NCI-H460 (cell line): ENCODE results near the gene GNB5. TPM values are rescaled to one million over a fixed set of nuclear protein-coding genes. Genes with fewer than 3 reads are reported as not detected.

Experiments used
- DNase-seq: peaks from one replicate; pipeline ENCODE4 v3.0.0-alpha.2; 2016; ENCODE audit warnings: low read depth; ENCODE audit errors: extremely low read depth
- total RNA-seq: library from RNA; depleted of rRNA; stranded (reverse); fragments of >200 nt; shearing (Covaris generic); gene quantifications from 2 replicates; pipeline ENCODE4 v1.2.3, GENCODE V29; 2014

GNB5 gene
- total RNA-seq, 1 experiment from 2014 or later, result 121 TPM

DNA sequence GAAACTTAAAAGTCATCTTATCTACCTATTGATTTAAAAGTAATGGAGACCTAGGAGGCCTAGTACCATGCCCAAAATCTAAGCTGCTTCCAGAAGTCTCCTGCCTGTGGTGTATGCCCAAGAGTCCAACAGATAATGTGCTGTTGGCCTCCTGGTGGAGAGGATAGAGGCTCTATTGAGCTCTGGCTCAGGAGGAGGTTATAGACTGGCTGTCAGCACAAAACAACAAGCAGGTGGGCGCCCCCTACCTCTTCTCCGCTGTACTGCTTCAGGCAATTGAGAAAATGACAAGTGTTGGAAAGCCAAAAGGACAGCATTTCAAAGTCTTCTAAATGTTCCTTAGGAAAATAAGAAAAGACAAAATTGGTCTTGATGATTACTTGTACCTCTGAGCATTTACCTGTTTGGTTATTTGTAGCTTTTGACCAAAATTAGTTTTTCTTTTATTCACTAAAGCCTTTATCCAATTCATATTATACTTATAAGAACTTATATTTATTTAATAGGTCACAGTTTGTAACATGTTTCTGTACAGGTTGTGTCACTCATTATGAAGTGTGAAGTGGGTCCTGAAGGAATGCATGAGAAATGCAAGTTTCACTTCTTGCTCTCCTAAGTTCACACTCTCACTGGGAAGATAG is 17.2 kb upstream of the GNB5 start:
- DNase-seq, result peak; percentile 74

DNA sequence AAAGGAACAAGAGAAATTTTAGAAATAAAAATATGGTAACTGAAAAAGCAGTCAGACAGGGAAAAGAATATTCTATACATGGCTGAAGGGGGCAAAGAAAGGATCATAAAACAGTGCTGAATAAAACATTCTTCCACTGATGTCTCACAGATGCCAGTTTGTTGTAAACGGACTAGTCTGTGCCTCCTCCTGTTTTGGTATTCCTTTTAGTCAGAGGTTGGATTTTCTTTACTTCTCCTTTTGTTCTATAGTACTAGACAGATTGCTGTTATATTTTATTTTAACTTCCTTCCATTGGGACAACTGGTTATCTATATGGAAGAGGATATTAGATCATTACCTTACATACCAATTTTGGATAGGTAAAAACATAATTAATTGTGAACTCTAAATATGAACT is 16.0 kb upstream of the GNB5 start:
- no peak for DNase-seq

DNA sequence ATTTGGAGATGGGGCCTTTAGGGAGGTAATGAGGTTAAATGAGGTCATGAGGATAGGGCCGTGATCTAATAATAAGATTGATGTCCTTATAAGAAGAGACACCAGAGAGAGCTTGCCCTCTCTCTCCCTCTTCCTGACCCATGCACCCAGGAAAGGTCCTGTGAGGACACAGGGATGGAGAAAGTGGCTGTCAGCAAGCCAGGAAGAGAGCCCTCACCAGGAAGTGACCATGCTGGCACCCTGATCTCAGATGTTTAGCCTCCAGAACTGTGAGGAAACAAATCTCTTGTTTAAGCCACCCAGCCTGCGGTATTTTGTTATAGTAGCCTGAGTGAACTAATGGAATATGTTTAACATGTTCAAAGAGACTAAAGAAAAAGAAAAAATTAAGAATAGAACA is 15.3 kb upstream of the GNB5 start:
- no peak for DNase-seq

DNA sequence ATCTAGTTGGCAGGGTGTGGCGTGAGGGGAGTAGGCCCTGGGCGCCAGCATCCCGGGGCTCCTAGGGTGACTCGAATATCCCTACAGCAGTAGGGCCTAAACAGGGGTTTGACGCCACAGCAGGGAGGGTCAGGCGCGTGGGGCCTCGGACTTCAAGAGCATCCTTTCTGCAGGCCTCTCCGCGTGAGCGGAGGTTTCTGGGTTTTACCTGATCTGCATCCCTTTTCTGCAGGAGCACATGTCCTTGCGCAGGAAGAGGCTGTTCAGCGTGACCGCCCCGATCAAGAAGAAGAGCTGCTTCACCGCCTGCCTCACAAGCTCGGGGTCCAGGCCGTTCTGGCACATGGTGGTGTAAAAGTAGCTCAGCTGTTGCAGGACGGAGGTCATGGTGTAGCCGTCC is 13.5 kb upstream of the GNB5 start:
- DNase-seq, result no peak

DNA sequence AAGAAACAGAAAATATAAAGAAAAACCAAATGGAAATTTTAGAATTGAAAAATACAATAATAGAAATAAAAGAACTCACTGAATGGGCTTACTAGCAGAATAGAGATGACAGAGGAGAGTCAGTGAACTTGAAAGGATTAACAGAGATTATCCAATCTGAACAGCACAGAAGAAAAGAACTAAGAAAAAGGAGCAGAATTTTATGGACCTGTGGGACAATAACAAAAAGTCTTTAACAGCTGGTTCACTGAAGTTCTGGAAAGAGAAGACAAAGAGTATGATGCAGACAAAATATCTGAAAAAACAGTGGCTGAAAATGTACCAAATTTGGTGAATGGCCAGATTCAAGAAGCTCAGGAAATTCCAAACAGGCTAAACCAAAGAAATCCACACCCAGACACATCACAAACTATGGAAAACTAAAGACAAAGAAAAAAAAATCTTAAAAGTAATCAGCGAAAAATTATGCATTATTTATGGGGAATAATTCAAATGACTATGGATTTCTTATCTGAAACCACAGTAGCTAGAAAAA is 9.7 kb upstream of the GNB5 start:
- no peak for DNase-seq

DNA sequence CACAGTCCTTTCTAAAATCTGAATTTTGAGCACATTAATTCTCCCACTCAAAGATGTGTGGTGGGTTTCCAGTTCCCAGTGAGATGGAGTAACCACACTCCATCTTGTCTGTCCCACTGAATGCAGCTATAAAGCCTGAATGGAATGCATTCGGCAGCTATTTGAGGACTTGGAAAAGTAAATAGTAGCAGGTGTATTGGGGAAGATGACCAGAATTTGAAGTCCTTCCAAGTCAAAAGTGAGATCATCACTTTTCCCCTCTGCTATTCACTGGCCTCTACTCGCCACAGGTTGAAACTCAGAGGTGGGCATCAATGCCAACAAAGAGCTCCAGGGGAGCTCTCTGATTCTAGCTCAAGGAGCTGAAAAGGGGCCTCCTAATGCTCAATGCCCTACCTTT is 8.1 kb upstream of the GNB5 start:
- DNase-seq, result no peak

DNA sequence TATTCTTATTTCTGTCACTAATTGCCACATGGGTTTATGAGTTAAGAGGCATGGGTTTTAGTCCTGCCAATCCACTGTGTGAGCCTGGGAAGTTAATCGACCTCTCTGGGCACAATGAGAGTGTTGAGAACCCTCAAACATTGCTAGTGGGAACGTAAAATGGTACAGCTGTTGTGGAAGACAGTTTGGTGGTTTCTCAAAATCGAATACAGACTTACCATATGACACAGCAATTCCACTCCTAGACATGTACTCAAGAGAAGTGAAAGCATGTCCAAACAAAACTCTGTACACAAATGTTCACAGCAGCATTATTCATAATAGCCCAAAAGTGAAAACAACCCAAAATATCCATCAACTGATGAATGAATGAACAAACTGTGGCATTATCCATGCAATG is 5.7 kb upstream of the GNB5 start:
- DNase-seq, result no peak

DNA sequence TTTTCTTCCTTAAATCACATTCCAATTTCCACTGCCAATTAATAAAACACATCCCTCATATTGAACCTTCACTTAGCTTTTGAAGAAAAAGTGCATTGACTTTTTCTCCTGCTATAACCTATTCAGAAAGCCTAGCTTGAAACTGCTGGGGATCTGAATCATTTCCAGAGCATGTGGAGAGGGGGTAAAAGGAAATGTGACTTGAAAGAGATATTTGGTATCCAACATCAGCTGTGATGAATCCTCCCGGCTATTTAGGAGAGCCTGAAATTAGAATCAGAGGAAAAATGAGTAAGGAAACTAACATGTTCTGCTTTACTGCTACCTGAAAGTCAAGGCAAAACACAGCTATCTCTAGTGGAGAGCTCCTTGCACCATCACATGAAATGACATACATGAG is 2.6 kb upstream of the GNB5 start:
- no peak for DNase-seq

DNA sequence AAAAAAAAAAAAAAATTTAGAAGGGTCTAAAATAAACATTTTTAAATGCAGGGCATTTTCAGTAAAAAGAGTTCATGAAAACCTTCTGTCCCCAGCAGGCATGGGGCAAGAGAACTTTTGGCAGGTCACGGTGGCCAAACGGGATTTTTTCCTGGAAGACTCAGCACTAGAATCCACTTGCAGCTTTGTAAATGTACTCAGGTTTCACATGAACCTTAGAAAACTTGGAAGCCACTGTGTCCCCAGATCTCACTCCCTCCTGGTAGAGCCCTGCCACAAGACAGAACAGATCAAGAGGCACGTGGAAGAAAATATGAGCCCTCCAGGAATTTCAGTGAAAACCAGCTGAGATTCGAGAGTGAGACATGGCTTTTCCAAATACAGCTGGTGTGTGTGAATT is 2.1 kb upstream of the GNB5 start:
- DNase-seq, result no peak

DNA sequence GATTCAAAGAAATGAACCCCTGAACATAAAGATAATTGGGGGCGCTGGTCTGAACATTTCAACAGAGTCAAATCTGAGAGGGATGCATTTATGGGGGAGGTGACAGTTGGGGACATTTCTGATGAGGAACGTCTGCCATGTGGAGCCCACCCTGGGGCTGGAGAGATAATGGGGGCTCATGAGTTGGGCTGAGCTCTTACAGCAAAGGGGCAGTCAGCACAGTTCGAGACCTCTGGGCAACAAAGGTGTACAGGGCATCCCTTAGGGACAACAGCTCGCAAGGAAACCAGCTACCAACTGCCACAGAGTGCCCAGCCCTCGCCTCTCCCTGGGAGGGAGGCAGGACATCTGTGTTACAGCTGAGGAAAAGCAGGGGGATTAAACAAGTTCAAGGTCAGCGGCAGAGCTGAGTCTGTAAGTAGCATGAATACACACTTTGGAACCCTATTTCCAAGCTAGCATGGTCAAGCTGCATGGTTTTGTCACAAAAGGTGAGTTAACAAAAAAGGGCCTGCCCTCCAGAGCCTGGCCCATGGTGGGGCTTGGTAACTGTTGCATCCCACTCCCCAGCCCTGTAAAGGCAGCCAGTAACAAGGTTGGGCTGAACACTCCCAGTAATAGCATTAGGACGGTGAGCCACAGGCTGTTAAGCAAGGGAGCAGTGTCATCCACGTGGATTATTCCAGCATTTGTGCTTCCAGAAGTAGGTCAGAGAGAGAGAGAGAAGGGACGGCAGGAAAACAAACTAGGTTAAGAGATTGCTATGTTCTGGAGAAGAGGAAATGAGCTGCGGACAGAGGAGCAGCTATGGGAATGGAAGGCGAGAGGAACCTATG is 4.3 kb downstream of the GNB5 start:
- DNase-seq, result no peak

DNA sequence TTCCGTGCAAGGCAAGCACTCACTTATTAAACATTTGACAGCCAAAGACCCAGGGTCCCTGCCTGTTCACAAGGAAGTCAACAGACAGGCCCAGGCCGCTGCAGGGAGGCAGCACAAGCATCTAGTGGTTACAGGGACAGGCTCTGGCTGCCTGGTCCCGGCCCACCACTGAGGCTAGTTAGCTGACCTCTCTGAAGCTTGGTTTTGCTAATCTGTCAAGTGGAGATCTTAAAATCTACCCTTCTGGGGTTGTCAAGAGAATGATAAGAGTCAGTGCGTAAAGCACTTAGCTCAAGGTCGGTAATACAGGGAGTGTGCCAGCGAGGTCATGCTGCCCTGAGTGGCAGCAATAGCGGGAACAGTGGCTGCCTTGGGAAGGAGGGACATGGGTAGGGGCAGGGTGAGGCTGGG is 6.0 kb downstream of the GNB5 start:
- DNase-seq, result no peak

DNA sequence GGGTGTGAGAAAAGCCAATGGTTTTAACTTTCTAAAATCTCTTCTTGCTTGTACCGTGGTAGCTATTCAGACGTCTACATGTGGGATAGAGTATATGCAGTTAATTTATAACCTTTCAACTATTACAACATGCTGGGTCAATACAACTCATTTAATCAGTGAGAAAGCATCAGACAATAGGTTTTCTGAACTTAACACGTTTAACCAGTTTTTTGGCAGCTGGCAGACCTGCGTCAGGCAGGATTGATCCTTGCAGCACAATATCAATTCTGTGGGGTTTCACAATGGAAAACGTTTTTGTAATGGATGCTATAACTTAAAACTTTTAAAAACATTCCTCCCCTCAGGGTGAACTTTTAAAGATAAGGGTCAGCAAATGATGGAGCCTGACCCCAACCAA is 6.5 kb downstream of the GNB5 start:
- DNase-seq, result no peak

DNA sequence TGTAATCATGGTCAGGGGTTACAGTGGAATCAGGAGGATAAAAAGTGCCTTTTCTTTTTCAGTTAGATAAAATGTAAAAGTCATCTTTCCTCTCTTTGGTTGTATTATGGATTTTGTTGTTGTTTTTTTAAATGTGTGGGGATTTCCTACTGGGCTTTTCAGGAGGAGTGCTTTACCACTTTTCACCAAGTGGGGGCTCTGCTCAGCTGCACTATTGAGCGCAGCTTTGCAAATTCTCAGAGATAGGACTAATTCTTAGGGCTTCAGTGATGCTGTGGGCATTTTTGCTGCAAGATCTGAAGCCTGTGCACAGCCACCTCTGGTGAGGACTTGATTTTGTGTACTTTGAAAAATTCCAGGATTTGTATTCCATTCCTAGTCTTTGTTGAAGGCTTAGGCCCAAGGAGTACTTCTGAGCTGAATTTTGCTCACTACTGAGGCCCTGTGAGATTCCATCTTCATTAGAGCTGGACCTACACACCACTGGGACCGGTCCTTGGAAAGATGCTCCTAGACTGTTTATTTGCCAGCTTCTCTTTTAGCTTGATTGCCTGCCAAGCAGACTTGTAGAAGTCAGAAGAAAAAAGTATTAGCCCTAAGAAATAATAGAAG is 7.5 kb downstream of the GNB5 start:
- no peak for DNase-seq

DNA sequence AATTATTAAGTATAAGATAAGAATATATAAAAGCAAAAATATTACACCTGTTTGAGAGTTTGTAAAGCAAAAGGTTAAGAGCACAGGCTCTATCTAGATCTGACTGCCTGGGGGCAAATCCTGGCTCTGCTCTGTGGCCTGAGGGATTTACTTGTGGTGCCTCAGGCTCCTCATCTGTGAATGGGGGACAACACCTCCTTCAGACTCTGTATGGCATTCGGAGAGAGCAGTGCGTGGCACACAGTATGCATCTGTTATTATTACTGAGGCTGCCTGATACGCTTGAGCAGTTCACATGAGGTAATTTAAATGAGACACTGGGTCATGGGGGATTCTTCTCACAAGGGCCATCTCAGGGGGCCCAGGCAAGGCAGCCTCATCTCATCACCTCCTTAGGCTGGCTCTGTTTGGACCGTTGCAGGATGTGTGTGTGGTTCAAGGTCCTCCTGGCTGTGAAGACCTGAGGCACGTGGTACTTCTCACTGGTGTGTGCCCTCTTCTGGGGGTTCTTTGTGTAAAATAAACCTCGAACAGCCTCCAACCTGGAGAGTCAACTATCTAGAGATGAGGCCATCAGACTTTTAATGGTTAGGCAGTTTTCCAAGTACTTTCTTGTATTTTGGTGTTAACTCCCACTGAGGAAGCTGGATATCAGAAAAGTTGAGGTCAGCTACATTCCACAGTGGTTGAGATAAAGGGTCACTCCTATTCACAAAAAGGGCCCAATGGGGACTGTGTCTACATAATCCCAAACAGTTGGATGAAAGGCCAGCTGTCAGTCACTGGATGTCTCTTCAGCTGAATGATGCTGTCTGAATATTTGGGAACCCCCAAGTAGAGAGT is 9.0 kb downstream of the GNB5 start:
- no peak for DNase-seq

DNA sequence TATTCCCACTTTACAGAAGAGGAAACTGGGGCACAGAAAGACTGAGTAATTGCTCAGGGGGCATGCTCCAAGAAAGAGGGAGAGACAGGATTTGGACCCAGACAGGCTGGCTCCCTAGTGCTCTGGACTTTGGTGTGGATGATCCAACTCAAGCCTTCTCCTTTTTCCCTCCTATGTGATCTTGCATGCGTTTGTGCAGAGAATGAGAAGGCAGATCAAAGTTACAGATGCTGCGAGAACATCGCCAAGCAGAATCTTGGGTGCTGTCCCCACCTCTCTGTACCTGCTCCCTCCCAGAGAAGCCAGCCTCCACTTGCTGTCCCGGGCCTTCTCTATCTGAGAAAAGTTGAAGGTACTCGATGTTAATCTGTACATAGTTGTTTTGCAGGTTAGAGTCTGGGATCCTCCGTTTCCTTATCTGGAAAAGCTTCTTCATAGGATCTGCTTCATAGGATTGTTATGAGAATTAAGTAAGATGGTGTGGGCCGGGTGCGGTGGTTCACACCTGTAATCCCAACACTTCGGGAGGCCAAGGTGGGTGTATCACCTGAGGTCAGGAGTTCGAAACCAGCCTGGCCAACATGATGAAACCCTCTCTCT is 10.2 kb downstream of the GNB5 start:
- no peak for DNase-seq

DNA sequence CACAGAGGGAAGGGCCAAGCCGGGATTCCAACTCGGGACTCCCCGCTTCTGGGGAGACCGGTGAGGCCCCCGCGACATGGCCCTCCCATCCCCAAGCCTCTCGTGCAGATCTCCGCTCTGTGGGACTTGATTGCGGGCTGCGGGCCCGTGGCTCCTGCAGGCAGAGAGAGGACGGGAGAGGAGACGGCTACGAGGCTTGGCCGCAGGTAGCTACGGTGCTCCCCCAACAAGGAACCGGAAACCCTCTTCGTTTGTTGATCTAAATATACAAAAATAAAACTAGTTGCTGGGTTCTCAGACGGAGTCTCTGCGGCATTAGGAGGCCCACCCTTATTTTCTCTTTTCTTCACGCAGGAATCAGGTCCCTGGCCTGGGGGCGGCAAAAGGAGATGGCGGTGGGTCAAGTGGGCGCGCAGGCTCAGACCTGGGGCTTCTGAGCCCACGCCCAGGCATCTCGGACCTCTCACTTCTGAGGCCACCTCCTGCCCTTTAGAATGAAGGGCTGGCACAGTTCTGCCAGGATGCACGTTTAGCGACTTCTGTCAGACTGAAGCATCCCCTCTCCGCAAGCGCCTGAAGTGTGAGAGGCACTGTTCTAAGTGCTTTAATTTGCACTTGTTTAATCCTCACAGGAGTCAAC is 10.9 kb downstream of the GNB5 start:
- DNase-seq, result no peak

DNA sequence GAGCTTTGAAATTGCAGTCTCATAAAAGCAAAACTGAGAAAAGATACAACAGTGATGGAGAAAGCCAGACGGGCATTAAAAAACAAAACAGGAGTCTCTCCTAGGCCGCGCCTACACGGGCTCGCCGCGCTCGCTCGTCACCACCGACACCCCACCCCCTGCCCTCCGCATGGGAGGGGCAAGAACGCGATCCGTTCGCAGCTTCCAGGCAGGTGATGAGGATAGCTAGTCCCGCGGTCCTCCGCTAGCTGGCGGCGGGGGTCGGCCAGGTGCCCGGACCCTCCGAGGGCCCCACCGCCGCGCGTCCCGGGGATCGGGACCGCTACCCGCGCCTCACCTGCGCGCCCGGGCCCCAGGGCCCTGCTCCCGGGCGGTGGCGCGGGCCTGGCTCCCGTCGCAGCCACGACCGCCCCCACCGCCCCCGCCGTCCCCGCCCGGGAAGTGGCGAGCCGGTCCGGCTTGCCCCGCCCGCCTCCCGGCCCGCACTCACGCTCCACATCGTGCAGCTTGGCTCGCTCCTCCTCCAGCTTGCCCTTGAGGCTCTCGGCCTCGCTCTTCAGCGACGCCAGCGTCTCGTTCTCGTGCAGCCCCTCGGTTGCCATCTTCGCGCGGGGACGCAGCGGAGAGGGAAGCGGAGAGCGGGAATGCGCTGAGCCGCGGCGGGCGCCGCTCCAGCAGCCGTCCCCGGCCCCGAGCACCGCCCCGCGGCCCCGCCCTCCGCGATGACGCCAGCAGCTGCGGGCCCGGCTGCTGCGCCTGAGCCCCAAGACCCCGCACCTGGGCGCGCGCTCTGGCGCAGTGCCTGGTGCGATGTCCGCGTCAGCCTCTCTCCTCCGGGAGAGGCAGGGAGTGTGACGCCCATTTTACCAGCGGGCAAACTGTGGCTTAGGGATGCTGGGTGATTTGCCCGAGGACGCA is 11.7 kb downstream of the GNB5 start:
- DNase-seq, result peak; percentile 71

DNA sequence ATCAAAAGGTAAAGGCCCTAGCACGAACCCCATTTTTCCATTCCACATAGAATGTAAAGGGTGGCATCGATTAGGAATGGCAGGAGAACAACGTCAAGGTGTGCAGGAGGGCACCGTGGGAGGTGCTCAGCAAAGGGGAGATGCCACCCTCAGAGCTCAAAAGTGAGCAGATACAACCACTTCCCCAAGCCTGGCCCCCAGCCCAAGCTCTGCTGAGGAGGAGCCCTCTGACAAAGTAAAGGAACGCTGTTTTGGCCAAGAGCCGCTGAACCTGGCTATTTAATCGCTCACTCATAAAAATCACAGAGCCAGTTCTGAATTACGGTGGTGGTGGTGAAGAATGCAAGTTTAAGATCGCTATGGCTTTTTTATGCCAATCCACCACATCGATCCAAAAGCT is 12.4 kb downstream of the GNB5 start:
- DNase-seq, result no peak

DNA sequence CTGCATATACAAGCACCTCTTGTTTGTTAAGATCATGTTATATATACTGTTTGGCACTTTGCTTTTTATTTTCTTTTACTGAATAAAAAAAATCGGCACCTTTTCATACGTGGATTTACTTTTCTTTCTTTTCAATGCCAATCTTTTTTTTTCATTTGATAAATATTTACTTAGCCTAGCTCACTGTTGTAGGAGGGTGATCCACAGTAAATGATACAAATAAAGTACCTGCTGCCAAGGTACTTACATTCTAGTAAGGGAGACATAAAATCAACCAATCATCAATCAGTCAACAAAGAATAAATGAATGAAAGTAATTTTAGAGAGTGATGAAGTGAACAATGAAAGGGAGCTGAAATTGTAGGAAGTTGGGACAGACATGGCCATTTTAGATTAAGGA is 18.3 kb downstream of the GNB5 start:
- DNase-seq, result no peak
